ENCODE results near the gene CATSPERE.
"Not testable (repeated sequence)": the region's sequence is repeated elsewhere in the genome, so short reads cannot be mapped to it uniquely, and the experiment has no call there.

Gene CATSPERE

GRCh38 chr1:244666672-244667418 lies 205.8 kb downstream of the CATSPERE start:
- not testable (repeated sequence) for DNase-seq

GRCh38 chr1:244667797-244668196 lies 206.7 kb downstream of the CATSPERE start:
- no peak for DNase-seq

- no peak for DNase-seq
Measured at GRCh38 chr1:244672946-244673682, 212.0 kb downstream of the CATSPERE start.

GRCh38 chr1:244674446-244674845 lies 213.4 kb downstream of the CATSPERE start:
- DNase-seq = no peak

- DNase-seq = no peak
Measured at GRCh38 chr1:244675167-244675566, 214.1 kb downstream of the CATSPERE start.

GRCh38 chr1:244678697-244679096 lies 217.6 kb downstream of the CATSPERE start:
- DNase-seq = no peak

- DNase-seq = no peak
Measured at GRCh38 chr1:244680667-244681066, 219.6 kb downstream of the CATSPERE start.

- DNase-seq = not testable (repeated sequence)
Measured at GRCh38 chr1:244682087-244682486, 221.0 kb downstream of the CATSPERE start.
